Stimulated activated CD4-positive, alpha-beta T cell treated with anti-CD3 and anti-CD28 coated beads, Interleukin-15, amount 100 ng/mL, for 24 hours (primary cell): ENCODE results near the gene KRT6A.
"Not testable (repeated sequence)": the region's sequence is repeated elsewhere in the genome, so short reads cannot be mapped to it uniquely, and the experiment has no call there.

ENCODE experiments used
- DNase-seq: peaks from one replicate; pipeline ENCODE4 v3.0.0-alpha.2; 2020

The KRT6A gene

DNA sequence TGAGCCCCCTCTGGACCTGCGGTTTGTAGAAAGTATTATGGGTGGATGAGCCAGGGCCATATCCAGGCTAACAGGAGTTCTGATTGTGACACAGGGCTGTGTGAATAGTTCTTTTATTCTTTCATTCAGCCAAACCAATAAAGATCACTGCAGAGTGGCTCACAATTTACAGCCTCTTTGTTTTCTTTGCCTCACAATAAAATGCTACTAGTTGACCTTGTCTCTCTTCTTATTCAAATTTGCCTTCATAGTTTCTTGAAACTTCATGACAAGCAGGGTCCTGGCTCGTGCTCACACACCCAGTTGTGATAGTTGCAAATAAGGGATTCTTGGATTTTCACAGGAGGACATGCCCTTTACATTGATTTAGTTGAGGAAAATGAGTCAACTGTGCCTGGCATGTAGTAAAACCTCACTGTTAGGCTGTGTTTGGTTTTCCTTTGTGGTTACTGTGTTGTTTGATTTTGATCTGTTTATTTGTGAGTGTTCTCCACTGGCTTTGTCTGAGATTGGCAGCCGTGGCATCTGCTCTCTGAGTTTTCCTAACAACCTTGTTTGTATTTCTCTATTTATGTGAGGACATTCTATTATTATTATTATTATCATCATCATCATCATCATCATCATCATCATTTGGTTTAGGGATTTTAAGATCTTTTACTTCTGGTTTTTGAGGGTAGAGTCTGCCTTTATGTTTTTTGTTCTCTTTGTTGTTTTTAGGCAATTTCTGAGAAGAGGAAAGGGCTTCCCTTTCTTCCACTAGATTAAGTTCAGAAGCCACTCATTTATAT, 38.5 kb downstream of the KRT6A start:
- DNase-seq, result no peak

DNA sequence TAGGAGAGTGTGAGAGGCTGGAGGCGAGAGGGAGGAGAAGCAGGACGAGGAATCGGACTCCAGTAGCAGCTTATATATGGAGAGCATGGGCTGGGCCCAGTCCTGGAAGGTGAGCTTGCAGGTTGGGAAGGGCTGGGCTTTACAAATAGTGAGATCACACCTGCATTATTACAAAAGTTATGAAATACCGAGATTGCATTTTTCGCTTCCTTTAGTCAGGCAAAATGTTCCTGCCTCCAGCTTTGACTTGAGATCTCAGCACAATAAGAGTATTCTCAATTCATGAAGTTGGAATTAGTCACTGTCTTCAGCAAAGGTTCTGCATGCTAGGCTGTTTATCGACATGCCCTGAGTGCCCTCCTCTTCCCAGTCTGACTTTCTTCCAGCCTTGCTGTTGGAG, 41.0 kb downstream of the KRT6A start, which contains the start of gene KRT6B:
TSS of gene KRT6B (minus strand) at position 46 of the 400 bp plus-strand sequence. CDS start 68 bp downstream, outside the sequence.
- no peak for DNase-seq

DNA sequence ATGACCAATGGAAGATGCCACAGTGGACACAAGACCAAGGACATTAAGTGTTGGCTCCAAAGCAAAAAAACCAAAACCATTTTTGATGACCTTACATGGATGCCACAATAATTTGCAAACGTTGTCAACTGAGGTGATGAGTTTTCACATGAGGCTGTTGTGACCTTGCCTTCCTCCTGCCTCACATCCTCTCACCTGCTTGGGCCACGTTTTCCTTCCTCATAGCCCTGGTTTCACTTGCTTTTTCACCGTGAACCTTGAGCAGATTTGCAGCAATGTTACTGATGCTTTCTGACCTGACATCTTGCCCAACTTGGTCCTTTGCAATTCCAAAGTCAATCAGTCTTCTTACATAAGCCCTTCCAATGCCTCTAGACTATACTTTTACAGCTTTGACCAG, 44.8 kb downstream of the KRT6A start:
- no peak for DNase-seq

DNA sequence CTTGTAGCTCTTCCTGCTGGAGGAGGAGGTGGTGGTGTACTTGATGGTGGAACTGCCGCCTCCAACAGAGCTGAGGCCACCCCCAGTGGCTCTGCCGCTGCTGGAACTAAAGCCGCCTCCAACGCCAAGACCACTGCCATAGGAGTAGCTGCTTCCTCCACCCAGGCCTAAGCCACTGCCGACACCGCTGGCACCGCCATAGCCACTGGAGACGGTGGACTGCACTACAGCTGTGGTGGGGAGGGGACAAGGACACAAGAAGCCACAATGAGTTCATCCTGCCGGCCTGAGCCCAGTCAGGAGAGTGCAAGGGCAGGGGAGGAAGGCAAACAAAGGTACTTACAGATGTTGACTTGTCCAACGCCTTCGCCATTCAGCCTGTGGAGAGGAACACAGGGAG, 45.9 kb downstream of the KRT6A start:
- DNase-seq, result not testable (repeated sequence)

DNA sequence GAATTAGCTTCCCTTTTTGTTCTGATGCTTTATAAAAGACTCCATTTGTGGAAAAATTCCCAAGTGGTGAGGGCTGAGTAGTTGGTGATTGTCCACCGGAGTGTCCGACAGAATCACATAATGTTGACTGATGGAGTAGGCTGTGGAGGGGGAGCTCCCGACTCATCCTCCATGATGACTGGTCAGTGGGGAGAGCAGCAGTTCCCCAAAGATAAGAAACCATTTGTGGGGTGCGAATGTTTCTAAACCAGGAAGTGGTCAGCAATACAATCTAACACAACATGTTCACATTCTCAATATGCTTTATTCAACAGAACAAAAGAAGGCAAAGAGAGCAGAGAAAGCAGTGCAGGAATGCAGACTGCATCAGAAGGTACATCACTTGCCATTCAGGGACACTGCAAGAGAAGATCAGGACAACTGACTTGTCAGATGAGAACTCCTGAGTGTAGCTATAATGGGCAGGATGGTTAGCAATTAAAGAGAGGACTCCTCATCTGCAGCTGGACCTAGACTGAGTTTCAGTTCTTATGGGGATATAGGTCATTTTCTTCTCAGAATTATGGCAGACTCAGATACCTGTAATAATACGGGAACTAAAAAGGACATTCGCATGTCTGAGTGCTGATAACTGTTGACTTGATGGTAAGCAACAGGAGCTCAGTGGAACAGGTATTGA, 46.6 kb downstream of the KRT6A start:
- no peak for DNase-seq

DNA sequence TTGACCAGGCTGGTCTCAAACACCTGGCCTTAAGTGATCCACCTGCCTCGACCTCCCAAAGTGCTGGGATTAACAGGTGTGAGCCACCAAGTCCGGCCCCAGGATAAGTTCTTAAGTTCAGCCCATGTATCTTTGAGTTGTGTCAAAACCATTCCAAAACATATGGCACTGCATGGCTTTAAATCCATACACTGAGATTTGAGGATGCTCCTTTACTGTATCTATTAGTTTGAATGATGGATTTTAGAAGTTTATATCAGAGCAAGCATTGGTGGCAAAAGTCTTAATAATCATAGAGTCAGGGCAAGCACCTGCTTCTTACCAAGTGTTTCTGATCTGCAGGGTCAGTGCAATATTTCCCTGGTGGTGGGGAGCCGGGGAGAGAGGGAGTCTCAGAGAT, 47.2 kb downstream of the KRT6A start:
- DNase-seq, result no peak

DNA sequence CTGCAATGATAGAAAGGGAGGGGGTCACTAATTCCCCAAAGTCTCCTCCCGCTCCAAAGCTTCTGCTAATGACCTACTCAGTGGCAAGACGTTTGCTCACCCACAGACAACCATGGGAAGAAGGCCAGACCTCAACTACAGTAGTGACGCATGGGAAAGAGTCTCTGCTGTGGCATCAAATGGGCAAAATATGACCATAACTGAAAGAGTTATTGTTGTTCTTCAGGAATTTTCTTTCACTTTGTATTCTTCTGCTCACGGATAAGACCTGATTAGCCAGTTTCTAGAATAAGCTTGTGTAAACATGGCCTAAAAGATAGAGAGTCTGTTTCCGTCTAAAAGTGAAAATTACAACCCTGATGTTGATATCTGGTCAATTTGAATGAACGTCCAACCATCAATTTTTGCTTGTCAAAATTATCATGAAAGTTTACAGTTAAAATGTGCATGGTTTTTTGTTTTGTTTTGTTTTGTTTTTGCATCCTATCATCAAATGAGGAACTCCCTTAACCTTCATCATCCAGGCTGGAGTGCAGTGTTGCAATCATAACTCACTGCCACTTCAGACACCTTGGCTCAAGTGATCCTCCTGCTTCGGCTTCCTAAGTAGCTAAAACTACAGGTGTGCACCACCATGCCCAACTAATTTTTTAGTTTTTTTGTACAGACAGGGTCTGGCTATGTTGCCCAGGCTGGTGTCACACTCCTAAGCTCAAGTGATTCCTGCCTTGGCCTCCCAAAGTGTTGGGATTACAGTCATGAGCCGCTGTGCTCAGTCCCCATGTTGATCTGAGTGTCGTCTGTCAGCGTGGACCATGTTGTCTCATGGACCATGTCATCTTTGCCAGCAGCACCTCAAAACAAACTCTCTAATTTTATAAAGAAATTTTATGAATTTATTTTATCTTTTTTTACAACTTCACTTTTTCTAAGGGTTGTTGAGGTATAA, 48.1 kb downstream of the KRT6A start:
- no peak for DNase-seq

DNA sequence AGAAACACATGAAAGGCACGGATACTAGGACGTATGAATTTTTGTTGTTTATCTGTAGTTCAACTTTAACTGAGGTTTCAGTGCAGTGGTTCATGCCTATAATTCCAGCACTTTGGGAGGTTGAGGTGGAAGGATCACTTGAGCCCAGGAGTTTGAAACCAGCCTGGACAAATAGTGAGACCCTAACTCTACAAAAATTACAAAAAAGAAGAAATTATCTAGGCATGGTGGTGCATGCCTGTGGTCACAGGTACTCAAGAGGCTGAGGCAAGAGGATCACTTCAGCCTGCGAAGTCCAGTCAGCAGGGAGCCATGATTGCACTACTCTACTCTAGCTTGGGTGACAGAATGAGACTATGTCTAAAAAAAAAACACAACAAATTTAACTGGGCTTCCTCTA, 49.1 kb downstream of the KRT6A start:
- DNase-seq, result no peak

DNA sequence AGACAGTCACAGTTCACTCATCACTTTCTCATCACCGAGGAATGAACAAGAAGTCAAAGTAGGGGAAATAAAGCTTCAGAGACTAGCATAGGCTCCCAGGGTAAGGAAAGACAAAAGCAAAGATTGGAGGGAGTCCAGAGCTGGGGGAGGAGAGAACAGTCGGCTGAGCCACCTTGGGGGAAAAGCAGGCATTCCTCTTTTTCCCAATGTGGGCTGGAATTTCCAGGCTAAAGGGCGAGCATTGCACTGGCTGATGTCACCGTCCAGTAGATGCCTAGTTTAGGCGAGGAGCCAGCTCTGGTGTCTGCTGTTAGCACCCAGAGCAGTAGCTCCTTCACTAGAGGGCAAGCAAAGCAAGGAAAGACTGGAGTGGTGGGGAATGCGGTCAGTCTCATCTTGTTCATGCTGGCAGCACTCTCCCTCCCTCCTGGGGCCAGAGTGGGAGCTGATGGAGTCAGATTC, 50.4 kb downstream of the KRT6A start:
- DNase-seq, result no peak

DNA sequence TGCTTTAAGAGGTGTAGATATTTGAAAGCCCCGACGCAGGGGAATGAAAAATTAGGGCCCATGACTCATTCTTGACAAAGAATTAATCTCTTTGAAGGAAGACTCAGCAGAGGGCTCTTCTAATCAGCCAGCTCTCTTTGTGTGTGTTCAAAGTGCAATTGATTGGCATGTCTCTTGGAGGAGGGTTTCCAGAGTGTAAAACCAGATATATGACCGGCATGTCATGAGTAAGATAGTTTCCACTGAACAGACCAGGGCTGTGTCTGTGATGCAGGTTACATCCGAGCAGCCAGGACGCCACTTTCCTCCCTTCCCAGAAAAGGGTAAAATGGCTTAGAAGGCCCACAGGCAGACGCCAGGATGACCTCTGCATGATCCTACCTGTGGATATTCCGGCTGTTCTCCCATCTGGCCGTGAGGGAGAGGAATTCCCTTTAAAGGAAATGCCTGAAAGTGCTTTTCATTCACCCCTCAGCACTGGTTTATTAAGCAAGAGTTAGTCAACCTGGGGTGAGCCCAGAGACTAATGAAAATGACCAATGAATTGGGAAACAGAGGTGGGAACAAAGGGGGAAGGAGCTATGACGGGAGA, 51.6 kb downstream of the KRT6A start:
- no peak for DNase-seq

DNA sequence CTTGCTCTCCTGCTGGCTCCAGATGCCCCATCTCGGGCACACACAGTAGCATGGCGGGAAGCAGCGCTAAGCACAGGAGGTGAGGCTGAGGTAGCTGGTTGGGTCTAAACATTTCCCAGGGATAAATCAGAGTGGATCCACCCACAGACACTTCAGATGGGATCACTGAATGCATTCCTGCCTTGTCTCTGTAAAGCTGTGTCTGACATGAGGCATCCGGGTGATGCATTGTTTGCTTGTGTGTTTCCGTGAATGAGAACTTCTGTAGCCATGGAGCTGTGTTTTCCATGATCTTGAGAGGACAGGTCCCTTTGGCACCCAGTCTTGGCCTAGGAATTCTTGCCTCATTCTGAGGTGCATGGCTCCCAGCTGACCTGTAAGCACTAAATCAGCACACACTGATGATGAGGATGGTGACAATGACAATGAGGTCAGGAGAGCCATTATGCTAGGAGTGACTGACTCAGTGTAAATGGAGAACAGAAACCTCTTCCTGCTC, 52.2 kb downstream of the KRT6A start:
- DNase-seq, result no peak

DNA sequence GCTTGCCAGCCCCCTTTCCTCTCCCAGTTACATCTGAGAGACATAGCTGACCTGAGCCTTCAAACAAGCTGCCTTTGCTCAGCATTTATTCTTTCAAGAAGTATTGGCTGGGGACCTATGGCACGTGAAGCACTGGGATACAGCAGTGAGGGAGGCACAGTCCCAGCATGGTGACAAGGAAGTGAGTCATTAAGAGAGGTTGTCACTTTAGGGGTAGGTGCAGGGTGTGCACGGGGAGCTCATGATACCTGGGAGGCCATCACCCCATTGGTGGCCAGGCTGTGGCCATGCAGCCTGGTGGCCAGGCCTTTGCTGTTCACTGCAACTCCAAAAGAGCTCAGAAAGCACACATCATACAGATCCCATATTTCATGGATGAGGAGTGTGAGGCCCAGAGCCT, 53.2 kb downstream of the KRT6A start:
- DNase-seq, result no peak

DNA sequence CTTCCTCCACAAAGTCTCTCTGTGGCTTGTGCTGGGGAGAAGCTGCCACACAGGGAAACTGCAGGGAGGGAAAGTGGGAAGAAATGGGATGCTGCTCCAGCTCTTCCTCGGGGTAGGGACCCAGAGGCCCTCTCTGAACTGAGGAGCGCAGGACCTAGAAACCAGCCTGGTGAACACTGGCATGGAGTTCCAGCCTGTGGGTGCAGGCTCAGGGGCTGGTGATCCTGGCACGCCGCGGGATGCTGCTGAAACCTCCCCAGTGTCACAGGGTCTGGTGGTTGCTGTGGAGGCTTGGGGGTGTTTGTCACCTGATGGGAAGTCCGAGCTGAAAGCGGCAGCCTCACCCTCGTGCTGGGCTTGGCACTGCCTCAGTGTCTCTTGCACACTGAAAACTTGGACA, 53.6 kb downstream of the KRT6A start:
- no peak for DNase-seq

DNA sequence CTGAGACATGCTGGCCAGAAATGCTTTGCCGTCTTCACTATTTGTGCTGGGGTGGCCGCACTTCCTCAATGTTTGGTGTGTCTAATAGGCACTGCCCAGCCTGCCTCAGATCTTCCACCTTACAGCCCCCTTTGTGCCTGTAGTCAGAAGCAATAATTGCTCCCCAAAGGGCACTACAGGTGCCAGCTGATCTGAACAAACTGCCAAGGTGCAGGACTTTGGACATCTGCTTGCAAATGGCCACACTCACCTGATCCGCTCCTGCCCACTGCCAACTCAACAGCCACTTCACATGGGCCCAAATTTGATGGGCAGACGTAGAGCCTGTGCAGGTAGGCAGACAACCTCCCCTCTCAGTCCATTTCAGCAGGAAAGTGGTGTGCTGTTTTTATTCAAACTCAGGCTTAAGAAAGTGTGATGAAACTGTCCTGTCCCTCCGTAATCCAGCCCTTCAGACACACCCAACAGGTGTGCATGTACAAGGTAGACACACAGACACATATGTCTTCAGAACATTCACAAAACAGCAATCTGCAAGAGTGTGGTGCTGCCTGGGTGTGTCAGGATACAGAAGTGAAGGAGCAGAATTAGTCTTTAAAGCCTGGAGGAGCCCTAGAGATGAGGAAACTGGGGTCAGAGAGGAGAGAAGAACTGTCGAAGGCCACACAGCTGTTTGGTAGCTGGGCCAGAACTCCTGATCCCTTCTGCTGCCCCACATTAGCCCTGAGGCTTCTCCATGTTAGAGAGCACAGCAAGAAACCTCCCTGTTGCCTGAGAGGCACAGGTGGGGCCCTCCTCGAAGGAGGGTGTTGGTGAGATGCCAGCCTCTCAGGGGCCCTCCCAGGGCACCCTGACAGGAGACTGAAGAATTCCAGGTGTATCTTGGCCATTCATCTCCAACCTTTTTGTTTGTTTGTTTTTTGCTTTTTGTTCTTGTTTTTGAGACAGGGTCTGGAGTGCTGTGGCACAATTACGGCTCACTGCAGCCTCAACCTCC, 54.5 kb downstream of the KRT6A start:
- DNase-seq, result no peak

DNA sequence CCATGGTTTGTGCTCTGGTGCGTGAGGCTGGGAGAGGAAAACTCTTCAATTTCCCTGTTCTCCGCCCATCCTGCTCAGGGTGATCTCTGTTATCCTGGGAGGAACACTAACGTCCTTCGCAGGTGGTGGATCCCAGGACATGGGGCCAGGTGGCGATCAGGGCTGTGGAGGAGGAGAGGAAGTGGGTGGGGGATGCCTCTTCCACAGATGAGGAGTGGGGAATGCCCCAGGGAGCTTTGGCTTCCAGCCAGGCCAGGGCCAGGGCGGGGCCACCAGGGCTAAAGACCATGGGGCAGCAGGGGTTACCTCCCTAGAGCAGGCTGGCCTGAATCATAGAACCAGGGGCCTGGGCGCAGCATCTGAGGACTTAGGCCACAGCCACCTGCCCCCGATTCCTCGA, 55.5 kb downstream of the KRT6A start:
- DNase-seq, result no peak
